Endothelial cell of umbilical vein (primary cell): ENCODE results near the gene KCTD17.

Experiments used
- EZH2 ChIP-seq: IDR thresholded peaks from 2 replicates; pipeline ENCODE4 v1.6.1; 2012; ENCODE audit warnings: borderline replicate concordance, low read depth, mild to moderate bottlenecking, moderate library complexity, low read length, inconsistent platforms; ENCODE audit not compliant: severe bottlenecking
- FOS ChIP-seq: IDR thresholded peaks from 2 replicates; pipeline ENCODE4 v1.6.1; 2011; ENCODE audit warnings: mild to moderate bottlenecking, low read length, moderate library complexity, borderline replicate concordance; ENCODE audit not compliant: insufficient read depth
- GATA2 ChIP-seq: IDR thresholded peaks from 2 replicates; pipeline ENCODE4 v1.7.0; 2011; ENCODE audit warnings: low read depth, mild to moderate bottlenecking, moderate library complexity, mixed read lengths, low read length; ENCODE audit not compliant: insufficient read length, insufficient read depth
- JUN ChIP-seq: IDR thresholded peaks from 2 replicates; pipeline ENCODE4 v1.6.1; 2011; ENCODE audit warnings: borderline replicate concordance, low read depth; ENCODE audit not compliant: insufficient read length, insufficient read depth
- MAX ChIP-seq: IDR thresholded peaks from 2 replicates; pipeline ENCODE4 v1.6.1; 2011; ENCODE audit not compliant: insufficient read depth, insufficient read length
- MYC ChIP-seq: IDR thresholded peaks from one replicate; pipeline ENCODE4 v1.6.1; 2011; ENCODE audit warnings: mild to moderate bottlenecking, low read depth, low read length
- POLR2A ChIP-seq: IDR thresholded peaks from 2 replicates; pipeline ENCODE4 v1.6.1; 2012; ENCODE audit warnings: low read depth, mild to moderate bottlenecking, control low read depth, low read length
- POLR2AphosphoS5 ChIP-seq: IDR thresholded peaks from 2 replicates; pipeline ENCODE4 v1.6.1; 2012; ENCODE audit warnings: low read depth, mild to moderate bottlenecking, control low read depth, low read length, moderate library complexity; ENCODE audit not compliant: insufficient read depth
- TF ChIP-seq, protein P1 (sequence below), 2 donors: IDR thresholded peaks; 1 replicate in 1 of 2; 2 replicates in 1 of 2; pipeline ENCODE4 v1.5.1; 2011; ENCODE audit warnings: low read length in 2 of 2, mild to moderate bottlenecking in 2 of 2, moderate library complexity in 2 of 2, control low read depth in 1 of 2, inconsistent platforms in 1 of 2, low read depth in 1 of 2; ENCODE audit not compliant: insufficient read depth in 1 of 2; ENCODE audit errors: extremely low read depth in 1 of 2

- TF ChIP-seq, protein P1, sequence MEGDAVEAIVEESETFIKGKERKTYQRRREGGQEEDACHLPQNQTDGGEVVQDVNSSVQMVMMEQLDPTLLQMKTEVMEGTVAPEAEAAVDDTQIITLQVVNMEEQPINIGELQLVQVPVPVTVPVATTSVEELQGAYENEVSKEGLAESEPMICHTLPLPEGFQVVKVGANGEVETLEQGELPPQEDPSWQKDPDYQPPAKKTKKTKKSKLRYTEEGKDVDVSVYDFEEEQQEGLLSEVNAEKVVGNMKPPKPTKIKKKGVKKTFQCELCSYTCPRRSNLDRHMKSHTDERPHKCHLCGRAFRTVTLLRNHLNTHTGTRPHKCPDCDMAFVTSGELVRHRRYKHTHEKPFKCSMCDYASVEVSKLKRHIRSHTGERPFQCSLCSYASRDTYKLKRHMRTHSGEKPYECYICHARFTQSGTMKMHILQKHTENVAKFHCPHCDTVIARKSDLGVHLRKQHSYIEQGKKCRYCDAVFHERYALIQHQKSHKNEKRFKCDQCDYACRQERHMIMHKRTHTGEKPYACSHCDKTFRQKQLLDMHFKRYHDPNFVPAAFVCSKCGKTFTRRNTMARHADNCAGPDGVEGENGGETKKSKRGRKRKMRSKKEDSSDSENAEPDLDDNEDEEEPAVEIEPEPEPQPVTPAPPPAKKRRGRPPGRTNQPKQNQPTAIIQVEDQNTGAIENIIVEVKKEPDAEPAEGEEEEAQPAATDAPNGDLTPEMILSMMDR (IDR thresholded peaks at IDR 0.05; ENCODE audit: extremely low read depth in 1 of 2, insufficient read depth in 1 of 2, low read depth in 1 of 2, low read length in 2 of 2), result no peak
- TF ChIP-seq POLR2A, result no peak
- TF ChIP-seq JUN, result no peak
- TF ChIP-seq POLR2AphosphoS5, result no peak
- TF ChIP-seq EZH2, result no peak
- no peak for TF ChIP-seq MAX
- no peak for TF ChIP-seq MYC
- TF ChIP-seq FOS, result no peak
- TF ChIP-seq GATA2, result no peak
Measured at GRCh38 chr22:37062376-37062675, 10.8 kb downstream of the KCTD17 start.
